SK-N-MC (cell line): ENCODE data around the gene SLC24A5.

Source experiments
- EZH2 ChIP-seq: fragments of 200-600 bp; sonication (generic); IDR thresholded peaks from one replicate; pipeline ENCODE4 v1.6.1; 2017; ENCODE audit warnings: antibody characterized with exemption
- FOXP2 ChIP-seq: optimal IDR thresholded peaks from 2 replicates; pipeline ENCODE3; 2011; ENCODE audit warnings: mild to moderate bottlenecking, moderate library complexity; ENCODE audit not compliant: insufficient read depth; ENCODE audit errors: extremely low read length, control extremely low read depth
- POLR2AphosphoS5 ChIP-seq: IDR thresholded peaks from 2 replicates; pipeline ENCODE4 v1.6.1; 2012; ENCODE audit warnings: mild to moderate bottlenecking, low read depth, low read length, borderline replicate concordance

- TF ChIP-seq POLR2AphosphoS5 (no peak), EZH2 (no peak), FOXP2 (no peak)
Measured at GRCh38 chr15:48085591-48085930, 35.2 kb upstream of the SLC24A5 start.
